Middle frontal gyrus (tissue), 1 donor: ENCODE data around the gene ZNF652.
"Not testable (repeated sequence)": the region's sequence is repeated elsewhere in the genome, so short reads cannot be mapped to it uniquely, and the experiment has no call there.

Experiments
- DNase-seq: peaks from one replicate; pipeline ENCODE4 v3.0.0-alpha.2; 2015; ENCODE audit warnings: low spot score; ENCODE audit errors: extremely low spot score

The ZNF652 gene

GRCh38 chr17:49269356-49269755 lies 92.7 kb downstream of the ZNF652 start:
- DNase-seq = no peak

GRCh38 chr17:49267912-49268311 lies 94.1 kb downstream of the ZNF652 start:
- DNase-seq = no peak

- DNase-seq = no peak
Observed at GRCh38 chr17:49266233-49266632, 95.8 kb downstream of the ZNF652 start.

- not testable (repeated sequence) for DNase-seq
Observed at GRCh38 chr17:49261540-49261939, 100.5 kb downstream of the ZNF652 start.

GRCh38 chr17:49260817-49261291 lies 101.2 kb downstream of the ZNF652 start:
- DNase-seq = no peak

- DNase-seq = no peak
Observed at GRCh38 chr17:49260011-49260816, 101.8 kb downstream of the ZNF652 start.

GRCh38 chr17:49259663-49260010 lies 102.4 kb downstream of the ZNF652 start:
- DNase-seq = no peak

GRCh38 chr17:49258394-49258793 lies 103.7 kb downstream of the ZNF652 start:
- no peak for DNase-seq

- no peak for DNase-seq
Observed at GRCh38 chr17:49255125-49255524, 106.9 kb downstream of the ZNF652 start.

GRCh38 chr17:49254066-49254465 lies 108.0 kb downstream of the ZNF652 start:
- no peak for DNase-seq

- no peak for DNase-seq
Observed at GRCh38 chr17:49252148-49252695, 109.8 kb downstream of the ZNF652 start.

- DNase-seq = no peak
Observed at GRCh38 chr17:49249890-49250522, 112.0 kb downstream of the ZNF652 start.

GRCh38 chr17:49249292-49249794 lies 112.7 kb downstream of the ZNF652 start:
- DNase-seq = no peak

GRCh38 chr17:49247944-49248343 lies 114.1 kb downstream of the ZNF652 start:
- no peak for DNase-seq

- no peak for DNase-seq
Observed at GRCh38 chr17:49244839-49245238, 117.2 kb downstream of the ZNF652 start.
